ENCODE data around the gene NTRK2.

NTRK2 gene

DNA sequence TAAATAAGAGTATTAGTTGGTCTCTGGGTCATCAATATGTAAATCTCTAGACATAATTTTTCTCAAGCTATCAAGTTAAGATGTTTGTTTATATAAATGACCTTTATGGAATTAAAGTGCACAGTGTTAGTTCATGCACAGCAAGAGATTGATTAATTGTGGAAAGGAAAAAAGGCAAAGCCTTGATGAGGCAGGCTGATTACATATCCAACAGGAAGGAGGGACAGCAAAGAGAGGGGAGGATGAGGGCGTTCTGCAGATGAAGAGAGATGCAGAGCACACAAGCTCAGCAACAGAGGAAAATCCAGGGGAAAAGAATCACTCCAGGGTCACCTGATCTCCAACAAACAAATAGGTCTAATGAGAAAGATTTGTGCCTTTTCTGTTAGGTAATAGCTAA, 16.5 kb downstream of the NTRK2 start:
- no peak for TF ChIP-seq RAD21 (IDR thresholded peaks at IDR 0.05; ENCODE audit: low read depth)
- TF ChIP-seq YY1 (IDR thresholded peaks at IDR 0.05; ENCODE audit: low read depth): no peak
- TF ChIP-seq CREB1 (IDR thresholded peaks at IDR 0.05; ENCODE audit: low read depth): no peak
- no peak for TF ChIP-seq TAF1 (IDR thresholded peaks at IDR 0.05; ENCODE audit: low read depth)
- no peak for TF ChIP-seq FOXM1 (IDR thresholded peaks at IDR 0.05; ENCODE audit: borderline replicate concordance, low read depth)

DNA sequence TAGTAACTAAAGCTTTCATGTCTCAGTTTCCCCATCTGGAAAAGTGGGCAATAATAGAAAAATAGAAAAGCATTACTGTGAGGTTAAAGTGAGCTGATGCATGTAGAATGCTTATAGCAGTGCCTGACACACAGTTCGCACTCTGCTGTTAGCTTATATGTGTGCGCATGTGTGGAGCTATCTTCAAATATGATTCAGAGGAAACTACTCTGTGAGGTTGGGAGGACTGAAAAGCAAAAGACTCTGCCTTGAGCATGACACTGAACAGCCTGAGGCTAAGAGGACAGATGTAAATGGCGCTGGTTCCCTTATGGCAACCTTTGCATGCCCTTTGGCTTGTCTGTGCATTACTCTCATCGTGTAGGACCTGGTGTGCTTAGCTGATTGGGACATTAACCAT, 19.4 kb downstream of the NTRK2 start:
- TF ChIP-seq EP300 (IDR thresholded peaks at IDR 0.05; ENCODE audit: borderline replicate concordance) (no peak), FOXM1 (IDR thresholded peaks at IDR 0.05; ENCODE audit: borderline replicate concordance, low read depth) (no peak), EGR1 (IDR thresholded peaks at IDR 0.05) (no peak)
- TF ChIP-seq, protein P1, sequence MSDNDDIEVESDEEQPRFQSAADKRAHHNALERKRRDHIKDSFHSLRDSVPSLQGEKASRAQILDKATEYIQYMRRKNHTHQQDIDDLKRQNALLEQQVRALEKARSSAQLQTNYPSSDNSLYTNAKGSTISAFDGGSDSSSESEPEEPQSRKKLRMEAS (IDR thresholded peaks at IDR 0.05): no peak

DNA sequence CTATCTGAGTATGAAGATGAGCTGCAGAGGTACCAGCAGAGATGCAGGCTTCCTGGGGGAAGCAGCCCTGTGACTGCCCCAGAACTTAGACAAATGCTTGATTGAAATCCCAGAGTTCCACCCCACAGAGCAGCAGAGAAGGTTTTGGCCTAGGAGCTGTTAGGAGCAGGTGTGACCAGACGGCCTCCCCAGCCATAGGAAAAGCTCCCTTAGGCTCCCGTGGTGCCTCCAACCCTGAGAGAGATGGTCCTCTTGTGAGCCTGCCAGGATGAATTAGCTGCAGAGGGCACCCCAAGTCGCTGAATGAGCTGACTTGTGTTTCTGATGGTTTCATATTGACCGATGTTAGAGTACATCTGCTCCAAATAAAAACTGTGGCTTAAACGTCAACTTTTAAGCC, 22.1 kb downstream of the NTRK2 start:
- TF ChIP-seq CEBPB (IDR thresholded peaks at IDR 0.05) (no peak), YY1 (IDR thresholded peaks at IDR 0.05; ENCODE audit: low read depth) (no peak), TAF1 (IDR thresholded peaks at IDR 0.05; ENCODE audit: low read depth) (no peak), EGR1 (IDR thresholded peaks at IDR 0.05) (no peak), NFIC (IDR thresholded peaks at IDR 0.05) (no peak), FOXM1 (IDR thresholded peaks at IDR 0.05; ENCODE audit: borderline replicate concordance, low read depth) (no peak), CREB1 (IDR thresholded peaks at IDR 0.05; ENCODE audit: low read depth) (no peak), ZBTB7A (IDR thresholded peaks at IDR 0.05; ENCODE audit: low read depth) (no peak), TCF12 (IDR thresholded peaks at IDR 0.05; ENCODE audit: low read depth) (no peak), RAD21 (IDR thresholded peaks at IDR 0.05; ENCODE audit: low read depth) (no peak), TEAD4 (IDR thresholded peaks at IDR 0.05) (no peak), EP300 (IDR thresholded peaks at IDR 0.05; ENCODE audit: borderline replicate concordance) (no peak)
- TF ChIP-seq, protein P1 (IDR thresholded peaks at IDR 0.05): no peak
- TF ChIP-seq, protein P2, sequence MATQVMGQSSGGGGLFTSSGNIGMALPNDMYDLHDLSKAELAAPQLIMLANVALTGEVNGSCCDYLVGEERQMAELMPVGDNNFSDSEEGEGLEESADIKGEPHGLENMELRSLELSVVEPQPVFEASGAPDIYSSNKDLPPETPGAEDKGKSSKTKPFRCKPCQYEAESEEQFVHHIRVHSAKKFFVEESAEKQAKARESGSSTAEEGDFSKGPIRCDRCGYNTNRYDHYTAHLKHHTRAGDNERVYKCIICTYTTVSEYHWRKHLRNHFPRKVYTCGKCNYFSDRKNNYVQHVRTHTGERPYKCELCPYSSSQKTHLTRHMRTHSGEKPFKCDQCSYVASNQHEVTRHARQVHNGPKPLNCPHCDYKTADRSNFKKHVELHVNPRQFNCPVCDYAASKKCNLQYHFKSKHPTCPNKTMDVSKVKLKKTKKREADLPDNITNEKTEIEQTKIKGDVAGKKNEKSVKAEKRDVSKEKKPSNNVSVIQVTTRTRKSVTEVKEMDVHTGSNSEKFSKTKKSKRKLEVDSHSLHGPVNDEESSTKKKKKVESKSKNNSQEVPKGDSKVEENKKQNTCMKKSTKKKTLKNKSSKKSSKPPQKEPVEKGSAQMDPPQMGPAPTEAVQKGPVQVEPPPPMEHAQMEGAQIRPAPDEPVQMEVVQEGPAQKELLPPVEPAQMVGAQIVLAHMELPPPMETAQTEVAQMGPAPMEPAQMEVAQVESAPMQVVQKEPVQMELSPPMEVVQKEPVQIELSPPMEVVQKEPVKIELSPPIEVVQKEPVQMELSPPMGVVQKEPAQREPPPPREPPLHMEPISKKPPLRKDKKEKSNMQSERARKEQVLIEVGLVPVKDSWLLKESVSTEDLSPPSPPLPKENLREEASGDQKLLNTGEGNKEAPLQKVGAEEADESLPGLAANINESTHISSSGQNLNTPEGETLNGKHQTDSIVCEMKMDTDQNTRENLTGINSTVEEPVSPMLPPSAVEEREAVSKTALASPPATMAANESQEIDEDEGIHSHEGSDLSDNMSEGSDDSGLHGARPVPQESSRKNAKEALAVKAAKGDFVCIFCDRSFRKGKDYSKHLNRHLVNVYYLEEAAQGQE (IDR thresholded peaks at IDR 0.05; ENCODE audit: low read depth): no peak
- TF ChIP-seq, protein P3, sequence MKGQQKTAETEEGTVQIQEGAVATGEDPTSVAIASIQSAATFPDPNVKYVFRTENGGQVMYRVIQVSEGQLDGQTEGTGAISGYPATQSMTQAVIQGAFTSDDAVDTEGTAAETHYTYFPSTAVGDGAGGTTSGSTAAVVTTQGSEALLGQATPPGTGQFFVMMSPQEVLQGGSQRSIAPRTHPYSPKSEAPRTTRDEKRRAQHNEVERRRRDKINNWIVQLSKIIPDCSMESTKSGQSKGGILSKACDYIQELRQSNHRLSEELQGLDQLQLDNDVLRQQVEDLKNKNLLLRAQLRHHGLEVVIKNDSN (IDR thresholded peaks at IDR 0.05): no peak

DNA sequence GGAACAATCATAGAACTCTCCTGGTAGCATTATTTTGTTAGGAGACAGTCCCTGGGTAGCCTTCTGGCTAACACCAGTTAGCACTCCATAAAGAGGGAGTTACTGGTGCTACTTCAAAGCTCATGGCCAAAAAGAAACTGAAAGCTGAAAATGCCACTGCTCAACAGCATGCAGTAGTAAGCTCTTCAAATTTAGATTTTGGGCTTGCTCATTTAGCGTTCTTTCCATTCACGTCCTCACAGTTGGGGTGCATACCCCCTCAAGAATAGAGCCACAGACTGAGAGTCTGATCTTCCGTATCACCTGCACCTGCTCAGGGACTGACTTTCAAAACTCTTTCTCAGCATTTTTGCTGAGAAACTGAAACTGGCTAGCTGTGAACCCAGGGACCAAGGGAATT, 24.7 kb downstream of the NTRK2 start:
- TF ChIP-seq RAD21 (IDR thresholded peaks at IDR 0.05; ENCODE audit: low read depth): no peak
- TF ChIP-seq, protein P3 (IDR thresholded peaks at IDR 0.05): no peak
- TF ChIP-seq, protein P1 (IDR thresholded peaks at IDR 0.05): no peak
- TF ChIP-seq, protein P2 (IDR thresholded peaks at IDR 0.05; ENCODE audit: low read depth): no peak
- no peak for TF ChIP-seq FOXM1 (IDR thresholded peaks at IDR 0.05; ENCODE audit: borderline replicate concordance, low read depth)
- no peak for TF ChIP-seq EGR1 (IDR thresholded peaks at IDR 0.05)
- TF ChIP-seq CEBPB (IDR thresholded peaks at IDR 0.05): no peak
- TF ChIP-seq EP300 (IDR thresholded peaks at IDR 0.05; ENCODE audit: borderline replicate concordance): no peak
- no peak for TF ChIP-seq YY1 (IDR thresholded peaks at IDR 0.05; ENCODE audit: low read depth)
- TF ChIP-seq TCF12 (IDR thresholded peaks at IDR 0.05; ENCODE audit: low read depth): no peak
- no peak for TF ChIP-seq ZBTB7A (IDR thresholded peaks at IDR 0.05; ENCODE audit: low read depth)
- no peak for TF ChIP-seq CREB1 (IDR thresholded peaks at IDR 0.05; ENCODE audit: low read depth)
- TF ChIP-seq TEAD4 (IDR thresholded peaks at IDR 0.05): no peak
- no peak for TF ChIP-seq TAF1 (IDR thresholded peaks at IDR 0.05; ENCODE audit: low read depth)
- no peak for TF ChIP-seq NFIC (IDR thresholded peaks at IDR 0.05)

DNA sequence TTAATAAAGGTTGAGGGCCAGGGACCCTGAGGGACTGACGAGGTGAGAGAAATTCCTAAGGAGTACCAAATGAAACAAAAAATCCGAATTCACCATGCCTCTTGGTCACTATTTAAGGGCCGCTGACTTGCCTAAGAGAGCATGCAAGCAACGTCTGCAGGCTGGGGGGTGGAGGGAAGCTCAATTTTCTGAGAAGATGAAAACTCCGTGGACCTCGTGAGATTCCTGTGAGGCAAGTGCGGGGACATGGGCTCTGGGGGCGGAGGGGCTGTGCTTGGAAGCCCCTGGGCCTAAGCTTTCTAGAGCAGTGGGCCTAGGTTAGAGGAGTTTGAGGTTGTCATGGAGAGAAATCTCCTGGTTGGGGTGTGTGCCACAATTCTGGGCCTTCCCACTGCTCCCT, 27.5 kb downstream of the NTRK2 start:
- no peak for TF ChIP-seq TEAD4 (IDR thresholded peaks at IDR 0.05)
- TF ChIP-seq, protein P2 (IDR thresholded peaks at IDR 0.05; ENCODE audit: low read depth): no peak
- no peak for TF ChIP-seq EGR1 (IDR thresholded peaks at IDR 0.05)
- TF ChIP-seq EP300 (IDR thresholded peaks at IDR 0.05; ENCODE audit: borderline replicate concordance): no peak
- TF ChIP-seq TAF1 (IDR thresholded peaks at IDR 0.05; ENCODE audit: low read depth): no peak
- TF ChIP-seq CEBPB (IDR thresholded peaks at IDR 0.05): no peak
- TF ChIP-seq NFIC (IDR thresholded peaks at IDR 0.05): no peak
- TF ChIP-seq, protein P1 (IDR thresholded peaks at IDR 0.05): no peak
- no peak for TF ChIP-seq FOXM1 (IDR thresholded peaks at IDR 0.05; ENCODE audit: borderline replicate concordance, low read depth)
- no peak for TF ChIP-seq RAD21 (IDR thresholded peaks at IDR 0.05; ENCODE audit: low read depth)
- TF ChIP-seq ZBTB7A (IDR thresholded peaks at IDR 0.05; ENCODE audit: low read depth): no peak
- no peak for TF ChIP-seq CREB1 (IDR thresholded peaks at IDR 0.05; ENCODE audit: low read depth)
- TF ChIP-seq, protein P3 (IDR thresholded peaks at IDR 0.05): no peak
- TF ChIP-seq YY1 (IDR thresholded peaks at IDR 0.05; ENCODE audit: low read depth): no peak
- no peak for TF ChIP-seq TCF12 (IDR thresholded peaks at IDR 0.05; ENCODE audit: low read depth)

Measured in Ishikawa (cell line).